Measurements from ENCODE around the gene ACOX2.

The ACOX2 gene

DNA sequence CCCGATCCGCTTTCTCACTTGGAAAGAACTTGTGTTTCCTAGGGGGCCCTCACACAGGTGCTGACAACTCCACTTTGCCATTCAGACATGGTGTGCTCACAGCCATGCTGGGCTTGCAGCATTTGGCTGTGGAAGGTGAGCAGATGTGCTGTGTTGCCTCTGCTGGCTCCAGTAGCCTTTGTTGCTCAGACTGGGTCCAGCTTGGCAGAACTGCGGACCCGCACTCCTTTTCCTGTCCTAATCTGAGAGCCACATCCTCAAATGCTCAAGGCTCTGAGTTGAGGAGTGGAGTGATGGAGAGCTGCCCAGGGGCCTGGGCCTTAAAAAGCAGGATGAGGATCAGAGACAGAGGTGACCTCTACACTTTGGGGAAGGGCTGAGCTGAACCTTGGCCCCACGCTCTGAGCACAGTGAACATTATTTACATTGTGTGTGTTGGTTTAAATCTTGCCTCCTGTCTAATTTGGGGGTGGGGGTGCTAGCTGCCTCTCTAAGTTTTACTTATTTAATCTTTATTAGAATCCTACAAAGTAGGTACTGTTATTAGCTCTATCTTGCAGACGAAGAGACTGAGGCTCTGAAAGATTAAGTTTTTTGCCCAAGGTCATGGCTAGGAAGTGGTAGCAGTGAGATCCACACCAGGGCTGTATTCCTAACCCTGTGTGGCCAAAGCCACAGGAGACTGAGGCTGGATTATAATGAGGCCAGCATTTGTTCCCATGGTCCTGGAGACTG lies 17.2 kb downstream of the ACOX2 start:
- no peaks in the 10 kb centered on the region for H3K27me3 ChIP-seq (ENCODE audit: control insufficient read depth, low read length)
- H3F3A ChIP-seq (ENCODE audit: control insufficient read depth, insufficient read depth): no peaks in the 10 kb centered on the region
- no peaks in the 10 kb centered on the region for H3K9me3 ChIP-seq (ENCODE audit: control insufficient read depth, insufficient read depth, low read length)
- H3K9me2 ChIP-seq (replicated peaks; ENCODE audit: control insufficient read depth, low read length): no peaks in the 10 kb centered on the region
- no peak overlapping the region for H3K4me2 ChIP-seq (ENCODE audit: low read length)
- no peaks in the 10 kb centered on the region for H3K36me3 ChIP-seq (ENCODE audit: control insufficient read depth, low read length)
- H3K27ac ChIP-seq (ENCODE audit: low read depth, low read length): no peak overlapping the region
- H3K79me2 ChIP-seq (ENCODE audit: control insufficient read depth, low read length): no peaks in the 10 kb centered on the region
- H3K4me1 ChIP-seq (ENCODE audit: control insufficient read depth, low read length): no peaks in the 10 kb centered on the region
- no peak for TF ChIP-seq EZH2phosphoT487 (IDR thresholded peaks at IDR 0.05; ENCODE audit: borderline replicate concordance, low read length)
- TF ChIP-seq, protein P1, sequence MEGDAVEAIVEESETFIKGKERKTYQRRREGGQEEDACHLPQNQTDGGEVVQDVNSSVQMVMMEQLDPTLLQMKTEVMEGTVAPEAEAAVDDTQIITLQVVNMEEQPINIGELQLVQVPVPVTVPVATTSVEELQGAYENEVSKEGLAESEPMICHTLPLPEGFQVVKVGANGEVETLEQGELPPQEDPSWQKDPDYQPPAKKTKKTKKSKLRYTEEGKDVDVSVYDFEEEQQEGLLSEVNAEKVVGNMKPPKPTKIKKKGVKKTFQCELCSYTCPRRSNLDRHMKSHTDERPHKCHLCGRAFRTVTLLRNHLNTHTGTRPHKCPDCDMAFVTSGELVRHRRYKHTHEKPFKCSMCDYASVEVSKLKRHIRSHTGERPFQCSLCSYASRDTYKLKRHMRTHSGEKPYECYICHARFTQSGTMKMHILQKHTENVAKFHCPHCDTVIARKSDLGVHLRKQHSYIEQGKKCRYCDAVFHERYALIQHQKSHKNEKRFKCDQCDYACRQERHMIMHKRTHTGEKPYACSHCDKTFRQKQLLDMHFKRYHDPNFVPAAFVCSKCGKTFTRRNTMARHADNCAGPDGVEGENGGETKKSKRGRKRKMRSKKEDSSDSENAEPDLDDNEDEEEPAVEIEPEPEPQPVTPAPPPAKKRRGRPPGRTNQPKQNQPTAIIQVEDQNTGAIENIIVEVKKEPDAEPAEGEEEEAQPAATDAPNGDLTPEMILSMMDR (IDR thresholded peaks at IDR 0.05; ENCODE audit: low read depth, low read length, poor library complexity, severe bottlenecking): no peak
- no peaks in the 10 kb centered on the region for H4K20me1 ChIP-seq (ENCODE audit: control insufficient read depth, insufficient read depth, low read depth, low read length)
- H3K4me3 ChIP-seq (ENCODE audit: low read length): no peak overlapping the region

DNA sequence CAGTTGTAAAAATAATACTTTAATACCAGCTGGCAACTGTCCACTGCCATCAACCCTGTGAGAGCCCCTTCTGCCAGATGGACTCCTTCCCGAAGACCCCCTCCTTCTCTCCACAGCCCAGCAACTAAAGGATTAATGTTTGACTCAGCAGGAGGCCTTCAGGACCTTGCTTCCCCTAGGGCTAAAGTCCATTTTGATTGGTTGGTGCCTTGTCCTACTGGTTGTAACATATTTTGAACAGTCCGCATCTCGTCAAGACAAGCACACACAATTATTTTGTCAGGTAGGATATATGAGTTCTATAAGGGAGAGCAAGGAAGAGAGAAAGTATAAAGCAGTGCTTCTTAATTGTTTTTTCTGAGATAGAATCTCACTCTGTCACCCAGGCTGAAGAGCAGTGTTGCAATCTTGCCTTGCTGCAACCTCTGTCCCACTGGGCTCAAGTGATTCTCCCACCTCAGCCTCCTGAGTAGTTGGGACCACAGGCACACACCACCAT lies 18.6 kb downstream of the ACOX2 start:
- no peaks in the 10 kb centered on the region for H3K9me2 ChIP-seq (replicated peaks; ENCODE audit: control insufficient read depth, low read length)

DNA sequence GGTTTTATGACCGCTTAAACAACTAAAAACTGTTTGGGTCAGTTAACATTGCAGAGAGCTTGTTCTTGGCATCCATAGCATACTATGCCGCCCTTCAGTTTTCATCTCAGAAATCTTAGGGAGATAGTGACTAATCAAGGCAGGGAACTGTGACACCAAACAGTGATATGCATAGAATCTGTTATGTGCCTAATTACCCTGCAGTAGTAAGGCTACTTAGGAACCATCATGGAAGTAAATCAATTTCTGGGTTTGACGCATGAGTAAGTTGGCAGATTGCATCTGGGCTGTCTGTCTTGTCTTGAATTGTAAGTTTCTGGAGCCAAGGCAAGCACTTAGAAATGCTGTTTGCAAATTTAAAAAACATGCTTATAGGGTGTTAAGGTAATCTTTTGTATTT lies 22.6 kb downstream of the ACOX2 start:
- H3K9me3 ChIP-seq (ENCODE audit: control insufficient read depth, insufficient read depth, low read length): no peaks in the 10 kb centered on the region
- no peaks in the 10 kb centered on the region for H3K4me1 ChIP-seq (ENCODE audit: control insufficient read depth, low read length)
- H3K36me3 ChIP-seq (ENCODE audit: control insufficient read depth, low read length): no peaks in the 10 kb centered on the region
- H3K27me3 ChIP-seq (ENCODE audit: control insufficient read depth, low read length): no peaks in the 10 kb centered on the region
- TF ChIP-seq, protein P1 (IDR thresholded peaks at IDR 0.05; ENCODE audit: low read depth, low read length, poor library complexity, severe bottlenecking): no peak
- TF ChIP-seq EZH2phosphoT487 (IDR thresholded peaks at IDR 0.05; ENCODE audit: borderline replicate concordance, low read length): no peak
- H3K79me2 ChIP-seq (ENCODE audit: control insufficient read depth, low read length): no peaks in the 10 kb centered on the region
- H4K20me1 ChIP-seq (ENCODE audit: control insufficient read depth, insufficient read depth, low read depth, low read length): no peaks in the 10 kb centered on the region
- no peaks in the 10 kb centered on the region for H3F3A ChIP-seq (ENCODE audit: control insufficient read depth, insufficient read depth)
- H3K9me2 ChIP-seq (replicated peaks; ENCODE audit: control insufficient read depth, low read length): no peaks in the 10 kb centered on the region
- no peak overlapping the region for H3K4me2 ChIP-seq (ENCODE audit: low read length)
- H3K27ac ChIP-seq (ENCODE audit: low read depth, low read length): no peak overlapping the region
- H3K4me3 ChIP-seq (ENCODE audit: low read length): no peak overlapping the region

More for the DNA sequence above, 18.6 kb downstream of the ACOX2 start:
- no peaks in the 10 kb centered on the region for H3K79me2 ChIP-seq (ENCODE audit: control insufficient read depth, low read length)
- H3K4me1 ChIP-seq (ENCODE audit: control insufficient read depth, low read length): no peaks in the 10 kb centered on the region
- no peaks in the 10 kb centered on the region for H3K36me3 ChIP-seq (ENCODE audit: control insufficient read depth, low read length)
- H4K20me1 ChIP-seq (ENCODE audit: control insufficient read depth, insufficient read depth, low read depth, low read length): no peaks in the 10 kb centered on the region
- no peak for TF ChIP-seq EZH2phosphoT487 (IDR thresholded peaks at IDR 0.05; ENCODE audit: borderline replicate concordance, low read length)
- TF ChIP-seq, protein P1 (IDR thresholded peaks at IDR 0.05; ENCODE audit: low read depth, low read length, poor library complexity, severe bottlenecking): no peak
- H3F3A ChIP-seq (ENCODE audit: control insufficient read depth, insufficient read depth): no peaks in the 10 kb centered on the region
- H3K9me3 ChIP-seq (ENCODE audit: control insufficient read depth, insufficient read depth, low read length): no peaks in the 10 kb centered on the region
- H3K4me3 ChIP-seq (ENCODE audit: low read length): no peak overlapping the region
- no peak overlapping the region for H3K27ac ChIP-seq (ENCODE audit: low read depth, low read length)
- H3K27me3 ChIP-seq (ENCODE audit: control insufficient read depth, low read length): no peaks in the 10 kb centered on the region
- H3K4me2 ChIP-seq (ENCODE audit: low read length): no peak overlapping the region

Measured in DOHH2 (cell line).